GF-D8 (cell line): ENCODE data around the gene CTAGE1.
"Not testable (repeated sequence)": the region's sequence is repeated elsewhere in the genome, so short reads cannot be mapped to it uniquely, and the experiment has no call there.

Source experiments
- DNase-seq: peaks from one replicate; lab custom pipeline; 2025; lab: John Stamatoyannopoulos, UW

Gene CTAGE1, protein sequence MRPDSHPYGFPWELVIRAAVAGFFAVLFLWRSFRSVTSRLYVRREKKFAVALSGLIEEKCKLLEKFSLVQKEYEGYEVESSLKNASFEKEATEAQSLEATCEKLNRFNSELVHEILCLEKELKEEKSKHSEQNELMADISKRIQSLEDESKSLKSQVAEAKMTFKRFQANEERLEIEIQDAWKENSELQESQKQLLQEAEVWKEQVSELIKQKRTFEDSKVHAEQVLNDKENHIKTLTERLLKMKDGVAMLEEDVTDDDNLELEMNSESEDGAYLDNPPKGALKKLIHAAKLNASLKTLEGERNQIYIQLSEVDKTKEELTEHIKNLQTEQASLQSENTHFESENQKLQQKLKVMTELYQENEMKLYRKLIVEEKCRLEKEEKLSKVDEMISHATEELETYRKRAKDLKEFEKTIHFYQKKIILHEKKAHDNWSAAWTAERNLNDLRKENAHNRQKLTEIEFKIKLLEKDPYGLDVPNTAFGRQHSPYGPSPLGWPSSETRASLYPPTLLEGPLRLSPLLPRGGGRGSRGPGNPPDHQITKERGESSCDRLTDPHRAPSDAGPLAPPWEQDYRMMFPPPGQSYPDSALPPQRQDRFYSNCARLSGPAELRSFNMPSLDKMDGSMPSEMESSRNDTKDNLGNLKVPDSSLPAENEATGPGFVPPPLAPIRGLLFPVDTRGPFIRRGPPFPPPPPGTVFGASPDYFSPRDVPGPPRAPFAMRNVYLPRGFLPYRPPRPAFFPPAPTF

DNA sequence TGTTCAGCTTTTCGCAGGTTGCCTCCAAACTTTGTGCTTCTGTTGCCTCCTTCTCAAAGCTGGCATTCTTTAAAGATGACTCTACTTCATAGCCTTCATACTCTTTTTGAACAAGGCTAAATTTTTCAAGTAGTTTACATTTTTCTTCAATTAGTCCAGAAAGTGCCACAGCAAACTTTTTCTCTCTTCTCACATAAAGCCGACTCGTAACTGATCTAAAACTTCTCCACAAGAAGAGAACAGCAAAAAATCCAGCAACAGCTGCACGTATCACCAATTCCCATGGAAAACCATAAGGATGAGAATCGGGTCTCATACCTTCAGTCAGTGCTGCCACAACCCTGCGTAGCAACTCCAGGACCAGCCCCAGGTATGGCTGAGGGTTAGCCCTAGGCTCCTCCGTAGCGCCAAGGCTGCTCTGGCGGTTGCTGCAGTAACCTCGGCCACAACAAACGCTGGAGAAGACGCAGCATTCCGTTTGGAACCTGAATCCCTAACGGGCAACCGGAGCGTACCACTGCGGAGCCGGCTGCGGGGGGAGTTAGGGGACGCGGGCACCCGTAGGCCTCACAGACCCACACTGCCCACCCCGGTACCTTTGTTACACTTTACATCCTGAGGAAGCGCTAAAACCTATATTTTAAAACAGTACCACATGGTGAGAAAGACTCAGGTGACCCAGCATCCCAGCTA, at the start of gene CTAGE1:
Gene CTAGE1, minus strand, starts transcription at position 420 of the 693 bp plus-strand sequence. Its CDS starts 104 bp downstream, at position 316.
- DNase-seq, result no peak

DNA sequence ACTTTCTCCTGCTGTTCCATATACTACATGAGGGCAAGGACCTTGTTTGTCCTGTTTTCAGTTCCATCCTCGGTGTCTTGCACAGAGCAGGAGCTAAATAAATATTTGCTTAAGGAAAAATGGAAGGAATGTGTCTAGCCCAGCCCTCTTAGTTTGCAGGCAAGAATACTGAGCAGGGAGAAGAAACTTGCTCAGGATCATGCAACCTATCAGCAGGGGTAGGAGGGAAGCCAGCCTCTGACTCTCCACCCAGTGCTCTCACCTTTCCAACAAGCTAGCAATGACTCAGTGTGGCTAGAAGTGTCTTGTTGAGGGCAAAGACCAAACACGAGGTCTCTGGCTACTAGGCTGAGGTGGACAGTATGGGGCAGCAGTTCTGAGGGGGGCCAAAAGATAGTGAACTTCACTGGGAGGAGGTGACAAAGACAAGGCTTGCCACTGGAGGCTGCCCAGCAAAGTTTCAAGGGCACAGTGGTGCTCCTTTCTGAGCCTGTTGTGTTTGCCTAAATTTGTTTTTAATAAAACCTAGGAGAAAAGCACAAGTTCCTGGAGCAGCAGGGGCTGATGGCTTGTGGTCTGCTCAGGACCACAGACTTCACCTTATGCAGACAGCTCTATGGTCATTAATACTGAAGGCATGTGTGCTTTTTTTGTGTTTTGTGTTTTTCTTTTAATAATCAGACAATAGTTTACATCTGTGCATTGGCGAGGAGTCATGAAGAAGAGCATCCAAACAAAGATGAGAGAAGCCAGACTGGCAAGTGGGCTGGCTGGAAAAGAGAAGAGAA, 49.1 kb upstream of the CTAGE1 start:
- no peak for DNase-seq

DNA sequence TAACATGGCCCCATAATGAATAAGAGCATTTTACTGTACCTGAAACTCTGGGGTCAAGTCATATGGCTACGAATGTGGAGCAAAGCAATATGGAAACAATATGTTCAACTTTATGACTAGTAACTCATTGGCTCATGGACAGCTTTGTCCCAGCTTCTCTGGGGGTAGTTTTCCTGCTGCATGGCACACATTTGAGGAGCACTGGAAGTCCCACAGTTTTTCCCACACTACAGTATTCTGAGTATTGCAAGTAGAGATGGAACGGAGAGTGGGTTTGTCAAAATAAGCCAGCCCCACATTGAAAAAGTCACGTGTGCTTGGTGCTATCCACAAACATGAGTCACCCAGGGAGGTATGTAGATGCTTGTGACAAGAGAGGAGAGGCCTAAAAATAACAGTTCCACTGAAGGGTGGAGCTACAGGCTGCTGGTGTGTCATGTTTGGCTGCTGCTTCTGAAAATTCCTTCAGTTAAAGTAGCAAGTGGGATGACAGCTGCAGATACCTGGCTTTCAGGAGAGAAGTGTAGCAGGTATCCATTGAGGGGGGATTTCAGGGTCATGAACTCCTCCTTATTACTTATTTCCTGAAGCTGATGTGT, 48.2 kb upstream of the CTAGE1 start:
- no peak for DNase-seq

DNA sequence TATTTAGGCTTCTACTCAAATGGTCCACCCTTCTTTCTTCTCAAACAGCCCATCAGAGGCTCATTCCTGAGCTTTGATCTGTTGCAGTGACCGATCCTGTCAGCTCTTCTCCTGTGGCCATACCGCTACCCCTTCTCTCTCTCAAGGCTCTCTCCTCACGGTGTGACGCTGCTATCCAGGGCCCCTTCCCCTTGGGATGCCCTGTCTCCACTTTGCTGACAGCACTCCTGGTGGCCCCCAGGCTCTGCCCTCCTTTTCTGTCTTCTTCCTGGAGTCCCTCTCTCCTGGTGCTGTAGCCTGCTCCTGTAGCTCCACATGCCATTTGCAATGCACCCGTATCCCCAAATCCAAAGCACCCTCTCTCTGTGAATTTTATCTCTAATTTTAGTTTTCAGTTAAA, 45.4 kb upstream of the CTAGE1 start:
- DNase-seq, result no peak

DNA sequence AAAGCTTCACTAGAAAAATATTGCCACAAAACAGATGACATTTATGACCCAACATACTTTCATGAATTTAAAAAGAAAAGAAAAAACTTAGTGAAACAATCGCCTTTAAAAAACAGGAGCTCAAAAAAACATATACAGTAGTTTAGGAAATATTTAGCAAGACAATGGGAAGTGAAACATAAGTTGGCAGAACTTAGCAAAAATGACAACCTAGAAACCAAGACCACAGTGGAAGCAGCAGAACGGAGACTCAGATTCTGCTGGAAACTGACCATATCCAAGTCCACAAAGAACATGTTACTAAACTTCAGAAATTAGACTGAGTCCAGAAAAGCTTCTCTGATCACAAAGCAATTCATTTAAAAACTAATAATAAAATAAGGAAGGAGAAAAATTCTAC, 41.8 kb upstream of the CTAGE1 start:
- DNase-seq, result no peak

DNA sequence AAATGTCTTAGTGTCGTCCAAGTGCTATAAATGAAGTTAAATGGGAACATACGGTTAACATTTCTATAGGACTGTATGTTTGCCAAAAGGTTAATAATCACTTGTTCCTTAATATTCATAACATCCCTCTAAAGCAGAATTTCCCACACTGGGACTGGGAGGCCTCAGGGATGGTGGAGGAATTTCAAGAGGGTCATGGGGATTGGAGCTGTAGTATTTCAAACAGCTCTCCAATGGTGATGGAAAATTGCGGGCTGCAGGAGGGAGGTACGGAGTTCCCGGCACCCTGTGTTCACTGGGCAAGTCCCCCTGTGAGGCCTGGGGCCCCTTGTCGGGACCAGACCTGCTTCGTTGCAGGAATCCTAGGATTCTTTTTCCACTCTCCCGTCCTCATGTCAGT, 39.8 kb upstream of the CTAGE1 start:
- DNase-seq, result no peak

DNA sequence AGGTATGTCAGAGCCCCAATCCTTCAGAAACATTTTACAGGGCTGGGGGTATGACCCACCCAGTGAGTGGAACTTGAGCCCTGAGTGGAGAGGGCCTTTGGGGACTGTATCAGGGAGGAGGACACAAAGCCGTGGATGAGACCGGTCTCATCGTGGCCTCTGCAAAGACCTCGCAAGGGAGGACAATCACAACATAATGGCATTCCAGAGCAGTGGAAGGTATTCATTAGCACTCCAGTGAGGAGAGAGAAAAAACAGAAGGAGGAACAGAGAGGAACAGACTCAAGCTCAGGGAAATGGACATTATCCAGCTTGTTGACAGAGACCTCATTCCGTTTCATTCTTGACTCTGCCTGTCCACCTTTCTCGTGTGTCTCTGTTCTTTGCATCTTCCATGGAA, 38.8 kb upstream of the CTAGE1 start:
- no peak for DNase-seq

DNA sequence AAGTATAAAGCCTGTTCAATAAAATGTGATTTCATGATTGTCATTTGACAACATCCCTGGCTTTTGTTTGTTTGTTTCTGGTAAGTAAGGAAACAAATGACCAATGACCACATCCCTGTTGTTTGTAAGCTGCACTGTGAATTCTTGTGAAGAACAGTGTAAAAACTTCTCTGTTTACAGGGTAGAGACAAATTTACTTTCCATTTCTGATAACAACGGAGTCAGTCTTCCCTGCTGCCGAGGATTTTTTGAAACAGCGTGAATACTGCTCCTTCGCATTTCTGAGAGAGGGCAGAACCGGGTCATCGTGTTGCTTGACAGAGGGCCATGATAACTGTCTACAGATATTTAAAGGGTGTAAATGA, 38.4 kb upstream of the CTAGE1 start:
- DNase-seq, result no peak

DNA sequence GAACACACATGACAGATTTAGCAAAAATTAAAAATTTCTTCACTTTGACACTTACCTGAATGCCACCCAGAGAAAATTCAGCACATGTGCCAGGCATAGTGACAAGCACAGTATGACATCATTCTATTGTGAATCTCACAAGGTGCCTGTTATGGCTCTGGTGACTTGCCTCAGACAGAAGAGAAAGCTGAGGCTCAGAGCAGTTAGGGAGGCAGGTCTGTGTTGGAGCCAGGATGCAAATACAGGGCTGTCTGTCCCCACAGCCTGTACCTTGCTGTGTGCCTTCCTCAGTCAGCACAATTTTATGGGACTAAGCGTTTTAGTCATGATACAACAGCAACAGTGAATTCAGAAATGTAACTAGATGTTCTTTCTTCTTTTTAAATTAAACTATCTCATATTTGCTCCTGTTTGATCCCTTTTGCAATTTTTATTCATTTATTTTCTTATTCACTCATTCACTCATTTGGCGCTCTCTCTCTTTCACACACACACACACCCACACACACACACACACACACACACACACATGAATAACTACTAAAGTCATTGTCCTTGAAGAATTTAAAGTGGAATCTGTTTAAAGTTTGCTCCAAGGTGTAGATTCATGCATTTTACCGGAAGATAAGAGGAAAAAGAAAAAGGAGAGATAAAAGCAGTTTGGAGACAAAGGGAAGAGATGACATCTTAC, 37.9 kb upstream of the CTAGE1 start:
- no peak for DNase-seq

DNA sequence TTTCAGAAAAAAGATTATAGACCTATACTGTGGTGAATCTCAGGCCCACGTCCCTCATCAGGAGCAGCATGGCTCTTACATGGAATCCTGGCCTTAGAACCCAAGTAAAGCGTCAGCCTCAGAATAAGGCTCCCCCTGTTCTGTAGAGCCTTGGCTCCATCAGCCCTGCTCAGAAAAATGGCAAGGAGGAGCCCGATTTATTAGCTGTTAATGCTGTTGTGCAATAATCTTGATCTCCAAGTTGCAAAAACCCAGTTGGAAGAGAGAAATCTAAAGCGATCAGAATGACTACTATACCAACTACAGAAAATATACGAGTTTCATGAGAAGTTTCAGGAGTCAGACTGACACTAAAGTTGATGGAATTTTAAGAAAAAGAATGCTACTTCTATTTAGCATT, 35.6 kb upstream of the CTAGE1 start:
- DNase-seq, result no peak

DNA sequence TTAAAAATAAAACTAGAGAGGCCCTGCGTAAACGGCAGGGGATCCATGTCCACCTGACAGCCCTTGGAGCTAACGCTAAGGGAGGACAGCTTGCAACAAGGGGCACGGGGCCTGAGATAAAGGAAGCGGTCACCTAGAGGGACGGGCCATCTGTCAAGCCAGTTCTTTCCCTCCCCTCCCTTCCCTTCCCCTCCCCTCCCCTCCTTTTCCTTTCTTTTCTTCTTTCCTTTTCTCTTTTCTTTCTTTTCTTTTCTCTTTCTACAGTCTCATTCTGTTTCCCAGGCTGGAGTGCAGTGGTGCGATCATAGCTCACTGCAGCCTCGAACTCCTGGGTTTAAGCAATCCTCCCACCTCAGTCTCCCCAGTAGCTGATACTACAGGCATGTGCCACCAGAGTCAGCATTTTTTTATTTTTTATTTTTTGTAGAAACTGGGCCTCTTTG, 34.5 kb upstream of the CTAGE1 start:
- no peak for DNase-seq

DNA sequence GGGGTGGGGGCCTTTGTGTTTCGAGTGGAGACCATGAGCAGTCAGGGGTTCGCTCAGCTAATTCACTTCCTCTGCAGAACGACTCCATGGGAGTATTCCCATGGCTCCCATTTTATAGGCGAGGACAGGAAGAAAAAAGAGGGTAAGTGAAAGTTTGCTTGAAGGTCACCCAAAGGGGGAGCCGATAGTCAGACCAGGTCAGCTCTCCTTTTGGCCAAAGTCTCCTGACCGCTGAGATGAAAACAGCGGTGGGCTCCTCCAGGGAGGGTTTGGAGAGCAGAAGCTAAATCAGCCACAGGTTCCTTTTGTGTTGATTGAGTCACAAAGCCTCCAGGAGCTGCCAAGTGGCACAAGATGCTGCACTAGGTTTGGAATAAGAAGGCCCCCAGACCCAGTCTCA, 34.1 kb upstream of the CTAGE1 start:
- no peak for DNase-seq

DNA sequence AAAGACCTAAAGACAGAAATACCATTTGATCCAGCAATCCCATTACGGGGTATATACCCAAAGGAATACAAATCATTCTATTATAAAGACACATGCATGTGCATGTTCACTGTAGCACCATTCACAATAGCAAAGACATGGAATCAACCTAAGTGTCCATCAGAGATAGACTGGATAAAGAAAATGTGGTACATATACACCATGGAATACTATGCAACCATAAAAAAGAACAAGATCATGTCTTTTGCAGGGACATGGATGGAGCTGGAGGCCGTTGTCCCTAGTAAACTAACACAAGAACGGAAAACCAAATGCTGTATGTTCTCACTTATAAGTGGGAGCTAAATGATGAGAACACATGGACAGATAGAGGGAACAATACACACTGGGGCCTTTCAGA, 33.1 kb upstream of the CTAGE1 start:
- not testable (repeated sequence) for DNase-seq

DNA sequence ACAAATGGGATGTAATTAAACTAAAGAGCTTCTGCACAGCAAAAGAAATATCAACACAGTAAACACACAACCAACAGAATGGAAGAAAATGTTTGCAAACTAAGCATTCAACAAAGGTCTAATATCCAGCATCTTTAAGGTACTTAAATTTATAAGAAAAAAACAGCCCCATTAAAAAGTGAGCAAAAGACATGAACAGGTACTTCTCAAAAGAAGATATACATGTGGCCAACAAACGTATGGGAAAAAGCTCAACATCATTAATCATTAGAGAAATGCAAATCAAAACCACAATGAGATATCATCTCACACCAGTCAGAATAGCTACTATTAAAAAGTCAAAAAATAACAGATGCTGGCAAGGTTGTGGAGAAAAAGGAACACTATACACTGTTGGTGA, 32.6 kb upstream of the CTAGE1 start:
- DNase-seq, result not testable (repeated sequence)

DNA sequence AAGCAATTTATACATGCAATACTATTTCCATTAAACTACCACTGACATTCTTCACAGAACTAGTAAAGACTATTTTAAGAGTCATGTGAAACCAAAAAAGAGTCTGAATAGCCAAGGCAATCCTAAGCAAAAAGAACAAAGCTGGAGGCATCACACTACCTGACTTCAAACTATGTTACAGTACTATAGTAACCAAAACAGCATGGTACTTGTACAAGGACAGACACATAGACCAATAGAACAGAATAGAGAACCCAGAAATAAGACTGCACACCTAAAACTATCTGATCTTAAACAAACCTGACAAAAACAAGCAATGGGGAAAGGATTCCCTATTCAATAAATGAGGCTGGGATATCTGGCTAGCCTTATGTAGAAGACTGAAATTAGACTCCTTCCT, 32.0 kb upstream of the CTAGE1 start:
- not testable (repeated sequence) for DNase-seq

DNA sequence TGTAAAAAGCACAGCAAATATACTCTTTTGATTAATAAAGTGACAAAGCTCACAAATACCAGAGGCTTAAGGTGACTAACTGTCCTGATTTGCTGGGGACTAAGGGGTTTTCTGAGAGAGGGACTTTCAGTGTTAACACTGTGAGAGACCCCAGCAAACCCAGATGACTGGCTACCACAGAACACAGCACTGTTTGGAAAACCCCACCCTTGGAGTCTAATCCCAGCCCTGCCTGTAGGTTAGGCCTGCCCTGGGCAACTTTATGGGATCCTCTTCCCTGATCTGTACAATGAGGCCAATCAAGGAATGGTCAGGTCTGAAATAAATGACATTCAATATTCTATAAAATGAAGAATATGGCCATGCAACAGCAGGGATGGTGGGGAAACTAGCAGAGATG, 30.5 kb upstream of the CTAGE1 start:
- no peak for DNase-seq

DNA sequence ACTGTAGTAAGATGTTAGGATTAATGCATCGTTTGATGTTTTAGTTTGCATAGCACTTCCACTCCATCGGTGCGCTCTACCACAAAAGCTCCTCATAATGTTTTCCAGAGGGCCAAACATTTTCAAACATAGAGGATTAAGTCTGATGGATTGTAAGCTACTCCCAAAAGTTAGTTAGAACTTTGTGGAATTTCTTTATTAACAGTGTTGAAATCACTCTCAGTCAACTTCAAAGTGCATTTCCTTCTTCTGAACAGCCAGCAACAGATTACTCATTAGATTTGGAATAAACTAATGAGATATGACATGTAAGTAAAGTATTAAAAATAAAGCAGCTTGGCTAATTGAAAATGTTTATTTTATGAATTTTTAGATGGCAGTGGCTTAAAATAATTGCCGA, 30.1 kb upstream of the CTAGE1 start:
- no peak for DNase-seq

DNA sequence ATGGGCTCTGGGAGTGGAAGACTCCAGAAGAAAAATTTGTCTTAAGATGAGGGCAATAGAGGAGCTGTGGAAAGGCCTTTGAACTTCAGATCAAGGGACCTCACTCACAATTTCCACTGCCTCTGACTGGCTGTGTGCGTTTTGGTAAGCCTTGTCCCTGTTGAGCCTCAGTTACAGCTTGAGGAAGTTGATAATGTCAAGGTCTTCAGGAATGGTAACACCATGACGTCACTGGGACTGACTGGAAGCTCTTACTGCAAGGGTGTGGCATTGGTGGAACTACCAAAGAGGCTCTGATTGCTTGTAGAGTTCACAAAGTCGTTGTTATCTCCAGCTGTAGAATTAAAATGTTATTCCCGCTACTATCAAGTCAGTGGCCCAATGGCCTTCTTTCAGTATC, 29.2 kb upstream of the CTAGE1 start:
- no peak for DNase-seq

DNA sequence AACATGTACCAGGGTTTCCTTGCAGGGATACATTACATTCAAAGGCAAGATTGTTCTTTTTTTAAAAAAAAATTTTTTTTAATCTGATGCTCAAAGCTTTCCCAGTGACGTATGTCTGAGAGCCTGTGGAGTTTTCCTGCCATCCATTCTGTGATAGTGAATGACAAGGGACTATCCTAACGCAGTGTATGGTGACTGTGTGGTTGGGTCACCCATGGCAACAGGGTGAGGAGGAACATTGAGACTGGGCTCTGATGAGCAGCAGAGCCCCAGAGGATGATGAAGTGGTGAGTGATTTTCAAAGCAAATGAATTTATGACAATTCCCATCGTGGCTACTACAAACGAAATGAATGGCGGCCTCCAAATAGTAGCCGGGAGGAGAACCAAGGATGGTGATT, 28.6 kb upstream of the CTAGE1 start:
- DNase-seq, result no peak

DNA sequence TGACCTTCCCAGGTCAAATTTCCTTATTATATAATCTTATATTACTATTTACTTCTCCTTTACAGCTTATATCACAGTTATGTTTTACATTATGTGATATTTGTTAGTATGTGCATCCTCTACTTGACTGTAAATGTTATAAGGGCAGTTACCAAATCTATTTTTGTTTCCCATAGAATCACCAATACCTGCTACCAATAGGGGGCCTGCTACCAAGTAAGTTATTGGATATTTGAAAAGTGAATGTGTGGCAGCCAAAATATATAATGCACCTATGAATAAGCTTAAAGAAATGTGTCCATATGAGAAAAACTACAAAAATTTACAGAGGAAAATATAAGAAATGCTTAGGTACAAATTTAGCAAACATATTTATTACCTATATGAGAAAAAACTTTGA, 23.9 kb upstream of the CTAGE1 start:
- DNase-seq, result no peak

DNA sequence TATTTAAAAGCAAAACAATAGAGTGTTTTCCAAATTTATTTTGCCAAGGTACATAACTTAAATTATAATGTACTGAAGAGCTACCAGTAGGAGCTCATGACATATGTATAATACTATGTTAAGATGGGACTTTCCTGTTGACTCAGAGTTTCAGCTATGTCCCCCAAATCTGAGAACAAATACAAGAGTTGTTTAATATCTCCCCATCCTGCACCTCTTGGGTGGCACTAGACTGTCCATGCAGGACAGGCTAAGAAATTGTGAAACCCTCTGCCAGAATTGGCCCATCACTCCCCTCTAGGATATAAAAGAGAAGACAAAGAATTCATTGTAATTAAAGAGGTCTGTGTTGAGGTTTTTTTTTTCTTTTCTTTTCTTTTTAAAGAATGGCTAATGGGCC, 21.7 kb upstream of the CTAGE1 start:
- DNase-seq, result no peak
